Activated CD8-positive, alpha-beta T cell treated with anti-CD3 and anti-CD28 coated beads for 36 hours (primary cell): ENCODE data around the gene PSME3IP1. TPM values are rescaled to one million over a fixed set of nuclear protein-coding genes. Genes with fewer than 3 reads are reported as not detected.

Experiments
- ATAC-seq: fragments of 200-7000 bp; cut with Tn5 transposase; one replicate; pipeline ENCODE4 v1.10.0; 2021; ENCODE audit warnings: mild to moderate bottlenecking, moderate library complexity
- CTCF ChIA-PET: fragments of 350-600 bp; sonication (Branson Sonifier 250); formaldehyde crosslinking; loops from one replicate; lab custom pipeline; 2021; ENCODE audit warnings: antibody characterized with exemption; lab: Charles Lee
- POLR2A ChIA-PET: fragments of 350-600 bp; sonication (Branson Sonifier 250); formaldehyde crosslinking; loops from one replicate; lab custom pipeline; 2021; ENCODE audit warnings: antibody characterized with exemption; lab: Charles Lee
- DNase-seq: peaks from one replicate; pipeline ENCODE4 v3.0.0-alpha.2; 2020
- H3K27ac Mint-ChIP-seq: one replicate; pipeline ENCODE4 v1.8.0; 2021; ENCODE audit warnings: mild to moderate bottlenecking, mixed read lengths
- H3K27me3 Mint-ChIP-seq: one replicate; pipeline ENCODE4 v1.8.0; 2021; ENCODE audit warnings: mixed read lengths
- H3K36me3 Mint-ChIP-seq: one replicate; pipeline ENCODE4 v1.8.0; 2021; ENCODE audit warnings: low read depth, mixed read lengths
- H3K4me1 Mint-ChIP-seq: one replicate; pipeline ENCODE4 v1.8.0; 2021; ENCODE audit warnings: low read depth, mixed read lengths
- H3K4me3 Mint-ChIP-seq: one replicate; pipeline ENCODE4 v1.8.0; 2021; ENCODE audit warnings: mild to moderate bottlenecking, moderate library complexity, mixed read lengths
- H3K9me3 Mint-ChIP-seq: one replicate; pipeline ENCODE4 v1.8.0; 2021; ENCODE audit warnings: mixed read lengths
- CTCF ChIP-seq: fragments of 200-600 bp; IDR thresholded peaks from one replicate; pipeline ENCODE4 v1.8.0; 2022; ENCODE audit warnings: antibody characterized with exemption, mild to moderate bottlenecking
- intact Hi-C: fragments of 100-400 bp; cut with micrococcal nuclease; formaldehyde crosslinking; loops from one replicate; pipeline ENCODE4 v1.10.0; 2022
- total RNA-seq, 2 experiments: library from RNA; stranded (reverse); gene quantifications; one replicate each; pipeline ENCODE4 v1.2.3, GENCODE V29; 2021

PSME3IP1 gene
- total RNA-seq, 2 experiments from 2014 or later, result 101 to 103 TPM

DNA sequence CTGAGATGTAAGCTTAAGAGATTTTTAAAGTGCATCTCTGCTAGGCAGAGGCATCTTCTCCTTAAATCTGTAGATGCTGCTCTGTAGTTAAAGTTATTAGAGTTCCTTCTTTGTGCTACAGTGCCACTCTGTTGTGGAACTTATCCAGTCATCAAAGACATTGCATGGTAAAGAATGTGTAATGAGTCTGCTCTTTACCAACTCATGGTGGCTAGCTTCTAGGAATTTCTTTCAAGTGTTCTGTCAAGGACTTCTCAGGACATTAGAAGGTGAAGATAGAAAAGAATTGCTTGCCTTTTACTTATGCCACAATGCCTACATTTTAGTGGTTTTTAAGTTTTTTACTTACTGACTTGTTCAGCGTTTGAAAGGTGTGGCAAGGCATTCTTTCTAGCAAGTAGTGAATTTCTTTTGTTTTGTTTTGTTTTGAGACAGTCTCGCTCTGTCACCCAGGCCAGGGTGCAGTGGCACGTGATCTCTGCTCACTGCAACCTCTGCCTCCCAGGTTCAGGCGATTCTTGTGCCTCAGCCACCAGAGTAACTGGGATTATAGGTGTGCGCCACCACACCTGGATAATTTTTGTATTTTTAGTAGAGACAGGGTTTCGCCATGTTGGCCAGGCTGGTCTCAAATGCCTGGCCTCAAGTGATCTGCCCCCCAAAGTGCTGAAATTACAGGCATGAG lies 39.0 kb upstream of the PSME3IP1 start:
- POLR2A ChIA-PET, result no interaction called here
- Mint-ChIP-seq H3K27ac (no peak overlapping the region), H3K36me3 (peaks cover 32% of the 10 kb centered on the region), H3K27me3 (no peaks in the 10 kb centered on the region), H3K4me3 (no peak overlapping the region), H3K4me1 (no peaks in the 10 kb centered on the region), H3K9me3 (no peaks in the 10 kb centered on the region)
- no peak for TF ChIP-seq CTCF
- ATAC-seq (no peak), DNase-seq (no peak)
- intact Hi-C loops, result no loop called here
- CTCF ChIA-PET, result interaction anchor here (0.8 to 1.8 kb wide), 5 partner anchors 12 to 140 kb away, joined by 3 to 5 read pairs (median 3); no protein-coding TSS in a partner anchor

DNA sequence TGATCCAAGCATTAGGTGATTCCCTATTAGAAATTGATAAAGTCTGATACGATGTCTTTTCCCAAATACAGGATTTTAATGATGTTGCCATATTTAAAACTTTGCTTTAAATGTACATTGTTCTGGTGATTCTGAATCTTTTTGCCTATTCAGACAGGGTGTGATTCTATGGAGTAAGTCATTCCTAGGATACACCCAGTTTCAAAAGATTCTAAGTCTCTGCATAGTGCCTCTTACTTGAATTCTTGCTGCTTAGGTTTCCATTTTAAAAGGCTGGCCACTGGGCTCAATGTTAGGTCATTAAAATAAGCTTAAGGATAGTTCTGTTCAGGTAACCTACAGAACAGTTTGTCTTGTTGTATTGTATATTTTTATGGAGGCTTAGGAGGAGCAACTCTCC lies 37.2 kb upstream of the PSME3IP1 start:
- peaks cover 5% of the 10 kb centered on the region for H3K9me3 Mint-ChIP-seq
- DNase-seq, result no peak
- ChIA-PET POLR2A (no interaction called here), CTCF (no interaction called here)
- H3K27me3 Mint-ChIP-seq, result no peaks in the 10 kb centered on the region
- peaks cover 2% of the 10 kb centered on the region for H3K4me1 Mint-ChIP-seq
- intact Hi-C loops, result no loop called here
- peaks cover 46% of the 10 kb centered on the region for H3K36me3 Mint-ChIP-seq
- H3K4me3 Mint-ChIP-seq, result no peak overlapping the region
- no peak for TF ChIP-seq CTCF
- ATAC-seq, result no peak
- no peak overlapping the region for H3K27ac Mint-ChIP-seq

DNA sequence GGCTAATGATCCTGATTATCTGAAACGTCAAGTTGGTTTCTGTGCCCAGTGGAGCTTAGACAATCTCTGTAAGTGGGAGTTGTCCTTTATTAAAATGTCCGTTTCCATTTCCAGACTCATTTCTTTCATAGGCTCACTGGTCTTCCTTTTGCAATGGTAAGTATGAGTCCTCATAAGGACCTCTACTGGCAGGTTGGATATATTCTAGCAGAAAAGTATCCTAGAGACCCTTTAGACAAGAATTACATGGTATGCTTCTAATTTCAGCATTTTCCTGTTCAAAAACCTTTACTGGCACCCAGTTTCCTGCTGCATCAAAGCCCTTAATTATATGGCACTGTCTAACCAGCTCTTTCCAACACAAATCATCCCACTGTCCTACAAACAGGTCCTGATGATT lies 31.1 kb upstream of the PSME3IP1 start:
- TF ChIP-seq CTCF, result no peak
- POLR2A ChIA-PET, result no interaction called here
- peaks cover 2% of the 10 kb centered on the region for H3K4me1 Mint-ChIP-seq
- no peak overlapping the region for H3K27ac Mint-ChIP-seq
- ATAC-seq (no peak), DNase-seq (no peak)
- CTCF ChIA-PET, result interaction anchor here (0.8 kb wide), 1 partner anchor 11 kb away, joined by 4 read pairs; no protein-coding TSS in a partner anchor
- H3K36me3 Mint-ChIP-seq, result peaks cover 82% of the 10 kb centered on the region
- H3K27me3 Mint-ChIP-seq, result no peaks in the 10 kb centered on the region
- intact Hi-C loops, result no loop called here
- H3K4me3 Mint-ChIP-seq, result no peak overlapping the region
- H3K9me3 Mint-ChIP-seq, result peaks cover 24% of the 10 kb centered on the region

GRCh38 chr16:57213462-57213861 lies 27.6 kb upstream of the PSME3IP1 start:
- peaks cover 21% of the 10 kb centered on the region for H3K9me3 Mint-ChIP-seq
- no peaks in the 10 kb centered on the region for H3K27me3 Mint-ChIP-seq
- no peak for TF ChIP-seq CTCF
- intact Hi-C loops, result no loop called here
- ATAC-seq, result no peak
- ChIA-PET CTCF (interaction anchor here (1.4 kb wide), 1 partner anchor 53 kb away, joined by 3 read pairs; no protein-coding TSS in a partner anchor), POLR2A (interaction anchor here (0.7 to 1.2 kb wide), 2 partner anchors 8 to 47 kb away, joined by 3 read pairs; no protein-coding TSS in a partner anchor)
- peaks cover 68% of the 10 kb centered on the region for H3K36me3 Mint-ChIP-seq
- DNase-seq, result no peak
- H3K4me3 Mint-ChIP-seq, result no peak overlapping the region
- H3K4me1 Mint-ChIP-seq, result peaks cover 2% of the 10 kb centered on the region
- no peak overlapping the region for H3K27ac Mint-ChIP-seq

GRCh38 chr16:57209780-57210179 lies 23.9 kb upstream of the PSME3IP1 start:
- no peak overlapping the region for H3K4me3 Mint-ChIP-seq
- TF ChIP-seq CTCF, result no peak
- intact Hi-C loops, result no loop called here
- H3K36me3 Mint-ChIP-seq, result peaks cover 57% of the 10 kb centered on the region
- POLR2A ChIA-PET, result no interaction called here
- H3K9me3 Mint-ChIP-seq, result peaks cover under 1% of the 10 kb centered on the region
- H3K4me1 Mint-ChIP-seq, result no peaks in the 10 kb centered on the region
- H3K27me3 Mint-ChIP-seq, result no peaks in the 10 kb centered on the region
- ATAC-seq, result no peak
- CTCF ChIA-PET, result no interaction called here
- H3K27ac Mint-ChIP-seq, result no peak overlapping the region
- DNase-seq, result no peak
